Thyroid gland (tissue), 4 donors: Measurements from ENCODE around the gene NAT8.

Experiments used
- POLR2A ChIP-seq, 2 donors: fragments of 450-650 bp; IDR thresholded peaks; one replicate each; pipeline ENCODE4 v1.6.1; 2017; ENCODE audit warnings: antibody characterized with exemption in 2 of 2, mild to moderate bottlenecking in 2 of 2, moderate library complexity in 1 of 2
- TF ChIP-seq, protein P1 (sequence below), 6 experiments: fragments of 200-600 bp in 3 of 6; fragments of 450-650 bp in 3 of 6; sonication (generic) in 3 of 6; IDR thresholded peaks; one replicate each; pipeline ENCODE4 v1.5.1; 2016 to 2019; ENCODE audit warnings: antibody characterized with exemption in 6 of 6, mild to moderate bottlenecking in 2 of 6, inconsistent platforms in 1 of 6, moderate library complexity in 1 of 6

DNA sequence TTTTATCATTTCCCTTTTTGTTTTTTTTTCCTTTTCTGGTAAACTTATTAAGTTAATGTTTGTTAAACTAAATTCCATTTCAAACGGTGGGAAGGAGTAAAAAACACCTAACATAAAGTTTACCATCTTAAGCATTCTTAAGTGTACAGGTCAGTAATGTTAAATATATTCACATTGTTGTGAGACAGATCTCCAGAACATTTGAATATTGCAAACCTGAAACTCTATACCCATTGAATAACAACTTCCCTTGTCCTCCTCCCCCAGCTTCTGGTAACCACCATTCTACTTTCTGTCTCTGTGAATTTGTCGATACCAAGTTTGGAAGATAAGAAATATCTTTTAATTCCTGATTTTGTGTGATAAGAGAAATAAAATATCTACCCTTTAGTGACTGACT, 12.0 kb upstream of the NAT8 start:
- TF ChIP-seq, protein P1, sequence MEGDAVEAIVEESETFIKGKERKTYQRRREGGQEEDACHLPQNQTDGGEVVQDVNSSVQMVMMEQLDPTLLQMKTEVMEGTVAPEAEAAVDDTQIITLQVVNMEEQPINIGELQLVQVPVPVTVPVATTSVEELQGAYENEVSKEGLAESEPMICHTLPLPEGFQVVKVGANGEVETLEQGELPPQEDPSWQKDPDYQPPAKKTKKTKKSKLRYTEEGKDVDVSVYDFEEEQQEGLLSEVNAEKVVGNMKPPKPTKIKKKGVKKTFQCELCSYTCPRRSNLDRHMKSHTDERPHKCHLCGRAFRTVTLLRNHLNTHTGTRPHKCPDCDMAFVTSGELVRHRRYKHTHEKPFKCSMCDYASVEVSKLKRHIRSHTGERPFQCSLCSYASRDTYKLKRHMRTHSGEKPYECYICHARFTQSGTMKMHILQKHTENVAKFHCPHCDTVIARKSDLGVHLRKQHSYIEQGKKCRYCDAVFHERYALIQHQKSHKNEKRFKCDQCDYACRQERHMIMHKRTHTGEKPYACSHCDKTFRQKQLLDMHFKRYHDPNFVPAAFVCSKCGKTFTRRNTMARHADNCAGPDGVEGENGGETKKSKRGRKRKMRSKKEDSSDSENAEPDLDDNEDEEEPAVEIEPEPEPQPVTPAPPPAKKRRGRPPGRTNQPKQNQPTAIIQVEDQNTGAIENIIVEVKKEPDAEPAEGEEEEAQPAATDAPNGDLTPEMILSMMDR (IDR thresholded peaks at IDR 0.05): no peak
- TF ChIP-seq POLR2A (IDR thresholded peaks at IDR 0.05): no peak
